Ovary (tissue), 9 donors: ENCODE results near the gene ADH4. TPM values are rescaled to one million over a fixed set of nuclear protein-coding genes. Genes with fewer than 3 reads are reported as not detected.

Experiments
- DNase-seq, 5 donors: peaks; one replicate each; pipeline ENCODE4 v3.0.0-alpha.2; 2019 to 2020
- H3K27ac ChIP-seq, 2 donors: fragments of 200-600 bp; one replicate each; pipeline versions ENCODE4 v1.5.1 to v1.8.0; 2019 to 2022
- H3K27me3 ChIP-seq: fragments of 200-600 bp; one replicate; pipeline ENCODE4 v1.8.0; 2022
- H3K36me3 ChIP-seq: fragments of 200-600 bp; sonication (generic); one replicate; pipeline ENCODE4 v1.5.1; 2019
- H3K4me1 ChIP-seq: one replicate; pipeline ENCODE4 v1.8.1; 2013; ENCODE audit warnings: mild to moderate bottlenecking, moderate library complexity; ENCODE audit not compliant: insufficient read depth
- H3K4me3 ChIP-seq: fragments of 200-600 bp; sonication (generic); one replicate; pipeline ENCODE4 v1.5.1; 2017
- H3K9me3 ChIP-seq, 2 donors: fragments of 200-600 bp in 1 of 2; sonication (generic) in 1 of 2; one replicate each; pipeline versions ENCODE4 v1.5.1 to v1.8.1; 2013 to 2019; ENCODE audit warnings: mild to moderate bottlenecking in 1 of 2, moderate library complexity in 1 of 2
- EP300 ChIP-seq: sonication (generic); formaldehyde crosslinking; IDR thresholded peaks from one replicate; pipeline ENCODE4 v1.6.1; 2017; ENCODE audit warnings: antibody characterized with exemption
- POLR2A ChIP-seq: fragments of 450-650 bp; IDR thresholded peaks from one replicate; pipeline ENCODE4 v1.6.1; 2017; ENCODE audit warnings: antibody characterized with exemption, mild to moderate bottlenecking, moderate library complexity
- WGBS, 3 donors: extraction: QIAGEN DNeasy Blood & Tissue Kit in 1 of 3; methylation state at CpG; one replicate each; pipeline versions ENCODE4 v1.1.5 to v1.1.7; 2013 to 2017; 5-methylcytosine and 5-hydroxymethylcytosine counted together
- intact Hi-C, 4 donors: fragments of 100-400 bp; cut with DNase I; formaldehyde crosslinking; loops; one replicate each; pipeline versions ENCODE4 v1.11.0 to v1.15.1; 2022 to 2023
- polyA plus RNA-seq, 2 donors: library from polyadenylated mRNA; stranded (reverse); fragments of 200-250 nt in 1 of 2; fragments of 350-450 nt in 1 of 2; fragmentation: Illumina TruSeq in 1 of 2; extraction: RNeasy Lipid Tissue Mini Kit (QIAGEN cat#74804) in 1 of 2; gene quantifications; one replicate each; pipeline ENCODE4 v1.2.3, GENCODE V29; 2013 to 2014
- total RNA-seq, 7 donors: library from RNA; depleted of rRNA in 2 of 7; stranded (reverse); fragments of >200 nt in 2 of 7; fragmentation: NEBNext Ultra II Directional in 3 of 7; extraction: Animal tissue kit (Norgen Biotek cat#: 25700) in 3 of 7; gene quantifications; one replicate each; pipeline versions ENCODE4 v1.1.0 to v1.2.4, GENCODE V29; 2016 to 2023
- TF ChIP-seq, protein P1 (sequence below), 3 donors: fragments of 450-650 bp in 2 of 3; fragments of 200-600 bp in 1 of 3; IDR thresholded peaks; one replicate each; pipeline versions ENCODE4 v1.5.1 to v1.8.0; 2016 to 2022; ENCODE audit warnings: antibody characterized with exemption in 3 of 3, mild to moderate bottlenecking in 1 of 3
- donor health status: DM: no; HTN: no; CAD: no; lungs with moderate emphysema.
- donor health status: DM: no; HTN: no; CAD: no.
- donor health status: Bipolar disorder and iron deficiency.
- donor health status: DM: yes; HTN: yes; CAD: no.
- donor health status: DM: no; HTN: no; CAD: no.
- donor health status: DM: yes; HTN: yes; CAD: no.

Gene ADH4
- total and polyA plus RNA-seq, 9 donors = 0.04 to 0.72 (median 0.33) TPM; not detected in 6

DNA sequence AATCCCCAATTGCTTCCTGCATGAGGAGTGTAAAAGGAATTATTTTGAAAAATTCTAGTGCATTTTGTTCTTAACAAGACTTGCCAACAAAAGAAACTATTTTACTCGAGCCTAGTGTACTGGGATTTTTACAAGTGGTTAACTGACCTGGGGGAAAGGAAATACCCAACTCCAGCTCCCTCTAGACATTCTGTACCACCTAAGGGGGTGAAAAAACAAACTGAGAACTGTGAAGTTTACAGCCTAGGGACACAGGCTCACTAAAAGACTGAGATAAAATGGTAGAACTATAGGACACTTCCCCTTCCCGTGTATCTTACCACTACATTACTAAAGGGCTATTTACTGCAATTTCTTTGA is 52.9 kb downstream of the ADH4 start:
- 24 to 27% (median 25%) methylated on average over 2 of the region's 2 CpGs for WGBS, 3 donors
- no peak overlapping the region for H3K27ac ChIP-seq

DNA sequence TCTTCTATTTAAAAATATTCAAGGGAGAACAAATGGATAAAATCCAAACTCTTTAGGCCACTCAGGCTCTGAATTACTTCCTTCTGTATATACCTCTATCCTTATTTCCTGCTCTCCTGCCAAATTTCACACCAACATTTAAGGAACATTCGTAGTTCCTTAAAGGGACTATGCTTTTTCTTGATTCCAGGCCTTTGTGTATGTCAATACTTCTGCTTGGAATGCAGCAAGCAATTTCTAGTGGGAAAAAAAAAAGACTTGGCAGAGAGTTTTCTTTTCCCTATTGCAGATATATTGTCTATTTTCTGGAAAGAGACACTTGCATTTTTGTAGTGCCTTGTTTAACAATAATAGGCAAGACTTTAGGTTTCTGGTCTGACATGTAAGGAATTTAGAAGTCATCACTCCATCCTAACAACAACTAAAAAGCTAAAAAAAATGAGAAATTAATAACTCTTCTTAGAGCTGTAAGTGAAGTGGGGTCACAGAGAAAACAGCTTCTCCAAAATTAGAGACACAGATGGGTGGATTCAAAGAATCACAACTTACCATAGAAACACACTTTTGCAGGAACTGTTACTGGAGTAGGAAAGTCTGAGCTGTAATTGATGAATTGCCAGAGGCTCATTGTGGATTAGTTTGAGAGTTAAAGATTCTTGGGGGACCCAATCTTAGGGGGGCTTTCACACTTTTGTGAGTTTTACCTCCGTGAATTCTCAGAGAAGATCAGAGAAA is 53.4 kb downstream of the ADH4 start:
- Histone ChIP-seq H3K9me3 (no peaks in the 10 kb centered on the region), H3K27me3 (no peaks in the 10 kb centered on the region), H3K4me1 (peaks cover 7% of the 10 kb centered on the region), H3K36me3 (no peaks in the 10 kb centered on the region), H3K27ac (no peak overlapping the region), H3K4me3 (peak overlapping the region; percentile 56)
- TF ChIP-seq, protein P1, sequence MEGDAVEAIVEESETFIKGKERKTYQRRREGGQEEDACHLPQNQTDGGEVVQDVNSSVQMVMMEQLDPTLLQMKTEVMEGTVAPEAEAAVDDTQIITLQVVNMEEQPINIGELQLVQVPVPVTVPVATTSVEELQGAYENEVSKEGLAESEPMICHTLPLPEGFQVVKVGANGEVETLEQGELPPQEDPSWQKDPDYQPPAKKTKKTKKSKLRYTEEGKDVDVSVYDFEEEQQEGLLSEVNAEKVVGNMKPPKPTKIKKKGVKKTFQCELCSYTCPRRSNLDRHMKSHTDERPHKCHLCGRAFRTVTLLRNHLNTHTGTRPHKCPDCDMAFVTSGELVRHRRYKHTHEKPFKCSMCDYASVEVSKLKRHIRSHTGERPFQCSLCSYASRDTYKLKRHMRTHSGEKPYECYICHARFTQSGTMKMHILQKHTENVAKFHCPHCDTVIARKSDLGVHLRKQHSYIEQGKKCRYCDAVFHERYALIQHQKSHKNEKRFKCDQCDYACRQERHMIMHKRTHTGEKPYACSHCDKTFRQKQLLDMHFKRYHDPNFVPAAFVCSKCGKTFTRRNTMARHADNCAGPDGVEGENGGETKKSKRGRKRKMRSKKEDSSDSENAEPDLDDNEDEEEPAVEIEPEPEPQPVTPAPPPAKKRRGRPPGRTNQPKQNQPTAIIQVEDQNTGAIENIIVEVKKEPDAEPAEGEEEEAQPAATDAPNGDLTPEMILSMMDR (IDR thresholded peaks at IDR 0.05) = no peak
- TF ChIP-seq POLR2A = no peak
- no peak for TF ChIP-seq EP300
- WGBS, 3 donors = 34 to 41% (median 35%) methylated on average over 2 of the region's 2 CpGs
- DNase-seq = no peak
- intact Hi-C loops = no loop called here

More for the DNA sequence above, 52.9 kb downstream of the ADH4 start:
- intact Hi-C loops = no loop called here
- TF ChIP-seq POLR2A = no peak
- TF ChIP-seq EP300 = no peak
- TF ChIP-seq, protein P1 (IDR thresholded peaks at IDR 0.05) = no peak
- no peak overlapping the region for H3K4me3 ChIP-seq
- no peaks in the 10 kb centered on the region for H3K36me3 ChIP-seq
- DNase-seq = no peak
- peaks cover 6% of the 10 kb centered on the region for H3K4me1 ChIP-seq
- no peaks in the 10 kb centered on the region for H3K9me3 ChIP-seq
- no peaks in the 10 kb centered on the region for H3K27me3 ChIP-seq

DNA sequence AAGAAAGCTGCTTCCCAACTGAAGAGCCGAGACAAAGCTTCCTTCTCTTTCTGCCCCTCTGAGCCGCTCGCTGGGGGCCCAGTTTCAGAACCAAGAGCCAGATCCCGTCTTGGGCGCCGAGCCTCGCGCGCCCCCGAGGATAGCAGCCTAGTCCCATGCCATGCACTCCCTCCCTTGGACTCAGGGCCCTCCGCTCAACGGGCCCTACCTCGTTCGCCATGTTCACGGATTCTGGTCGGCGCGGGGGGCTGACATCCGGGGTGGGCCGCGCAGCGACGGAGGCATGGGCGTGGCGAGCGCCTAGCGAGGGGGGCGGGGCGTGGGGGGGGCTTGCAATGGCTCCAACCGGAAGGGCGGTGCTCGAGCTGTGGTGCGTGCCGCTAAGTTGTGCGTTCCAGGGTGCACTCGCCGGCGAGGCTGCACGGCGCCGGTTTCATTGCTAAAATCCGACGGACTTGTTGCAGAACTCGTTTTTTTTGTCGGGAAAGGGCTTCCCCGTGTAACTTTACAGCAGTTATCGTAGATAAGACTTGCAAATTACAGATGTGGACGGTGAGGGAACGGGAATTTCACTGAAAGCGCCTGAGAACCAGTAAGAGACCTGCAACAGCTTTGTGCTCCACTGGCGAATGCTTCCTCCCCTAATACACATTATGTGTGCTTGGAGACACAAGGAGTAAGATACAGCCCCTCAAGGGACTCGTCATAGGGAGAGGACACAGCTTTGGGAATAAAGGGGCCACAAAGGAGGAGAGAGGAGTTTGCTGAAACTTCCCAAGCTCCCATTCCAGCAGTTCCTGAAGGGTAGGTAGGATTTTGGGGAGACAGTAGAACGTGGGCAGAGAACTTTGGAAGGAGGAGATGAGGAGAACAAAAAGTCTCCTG is 55.4 kb downstream of the ADH4 start, which contains the start of gene ADH5:
Gene ADH5 (minus strand): TSS at position 308 of the 885 bp plus-strand sequence. CDS start 88 bp downstream, at position 220.
- Histone ChIP-seq H3K27me3 (no peaks in the 10 kb centered on the region), H3K9me3 (no peaks in the 10 kb centered on the region), H3K4me3 (peak within 1 kb of the TSS; percentile 56), H3K36me3 (no peaks in the 10 kb centered on the region), H3K27ac (peak within 1 kb of the TSS; percentile 77 to 89), H3K4me1 (peaks cover 7% of the 10 kb centered on the region)
- intact Hi-C loops = loop anchor here in 1 of 4 donors (10.0 kb wide), 1 partner anchor 316 kb away; no protein-coding TSS in a partner anchor
- 0 to 3% (median 1%) methylated on average over 49 to 53 of the region's 53 CpGs for WGBS, 3 donors
- peak; percentile 86 to 92 (median 90) for DNase-seq
- TF ChIP-seq EP300 (no peak), POLR2A (peak; percentile 62)

DNA sequence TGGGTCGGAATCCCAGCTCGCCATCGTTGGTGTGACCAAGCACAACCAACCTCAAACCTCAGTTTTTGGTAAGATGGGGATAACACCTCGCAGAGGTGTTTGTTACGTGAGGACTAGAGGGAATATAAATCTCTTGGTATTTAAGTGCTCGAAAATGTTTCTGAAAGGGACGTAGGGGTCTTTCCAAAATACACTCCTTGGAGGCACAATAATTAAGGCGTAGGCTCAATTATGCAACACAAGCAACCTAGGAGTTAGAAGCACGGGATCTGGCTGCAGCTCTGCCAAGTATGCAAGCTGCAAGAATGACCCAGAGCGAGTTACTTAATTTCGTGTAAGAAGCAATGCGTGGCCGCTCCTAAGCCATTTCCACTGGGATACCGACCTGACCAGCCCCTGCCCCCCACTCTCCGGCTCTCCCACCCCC is 56.1 kb downstream of the ADH4 start:
- TF ChIP-seq, protein P1 (IDR thresholded peaks at IDR 0.05) = no peak
- TF ChIP-seq POLR2A = no peak
- TF ChIP-seq EP300 = no peak
- peak; percentile 59 to 84 (median 73) for DNase-seq
- H3K36me3 ChIP-seq = no peaks in the 10 kb centered on the region
- peak overlapping the region; percentile 56 for H3K4me3 ChIP-seq
- H3K9me3 ChIP-seq = no peaks in the 10 kb centered on the region
- intact Hi-C loops = loop anchor here in 1 of 4 donors (10.0 kb wide), 1 partner anchor 317 kb away; no protein-coding TSS in a partner anchor
- no peaks in the 10 kb centered on the region for H3K27me3 ChIP-seq
- H3K4me1 ChIP-seq = peaks cover 7% of the 10 kb centered on the region
- 1 to 3% (median 2%) methylated on average over 15 of the region's 15 CpGs for WGBS, 3 donors
- peak overlapping the region; percentile 77 to 89 for H3K27ac ChIP-seq
